Glomerular visceral epithelial cell (primary cell): ENCODE measurements around the gene FAAP20.

Experiments used
- DNase-seq: peaks from one replicate; pipeline ENCODE4 v3.0.0-alpha.2; 2016; ENCODE audit errors: extremely low spot score

FAAP20 gene

DNA sequence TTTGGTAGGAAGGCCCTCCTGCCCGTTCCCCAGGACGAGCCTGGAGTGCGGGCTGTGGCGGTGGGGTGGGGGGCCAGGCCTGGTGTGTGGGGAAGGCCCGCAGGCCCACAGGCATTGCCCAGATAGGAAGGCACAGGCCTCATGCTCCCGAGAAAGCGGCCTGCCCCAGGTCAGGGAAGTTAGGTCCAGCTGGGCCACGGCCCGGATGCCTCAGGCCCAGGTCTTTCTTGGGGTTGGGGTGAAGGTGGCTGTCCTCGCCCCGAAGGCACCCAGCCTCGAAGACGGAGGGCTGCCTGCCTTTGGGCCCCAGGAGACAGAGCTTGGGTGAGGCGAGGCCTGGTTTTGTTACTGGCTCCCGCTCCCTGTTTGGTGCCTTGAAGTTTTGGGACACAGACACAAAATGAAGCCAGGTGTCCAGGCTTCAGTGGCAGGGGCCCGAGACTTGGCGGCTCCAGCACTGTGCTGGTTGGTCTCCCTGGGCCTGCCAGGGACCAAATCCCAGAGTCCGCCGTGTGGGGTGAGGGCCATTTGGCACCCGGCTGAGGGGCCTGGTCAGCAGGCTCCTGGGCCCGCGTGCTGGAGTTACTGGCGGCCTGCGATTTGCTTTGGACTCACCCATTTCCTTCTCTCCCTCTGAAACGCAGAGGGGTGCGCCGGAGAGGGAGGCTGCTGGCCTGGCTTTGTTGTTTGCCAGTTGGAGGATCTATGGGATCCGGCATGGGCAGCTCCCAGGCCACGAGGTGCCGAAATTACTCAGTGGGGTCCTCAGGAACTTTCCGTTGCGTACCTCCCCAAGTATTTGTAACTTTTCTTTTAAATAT, 35.5 kb upstream of the FAAP20 start:
- DNase-seq, result peak; percentile 33

DNA sequence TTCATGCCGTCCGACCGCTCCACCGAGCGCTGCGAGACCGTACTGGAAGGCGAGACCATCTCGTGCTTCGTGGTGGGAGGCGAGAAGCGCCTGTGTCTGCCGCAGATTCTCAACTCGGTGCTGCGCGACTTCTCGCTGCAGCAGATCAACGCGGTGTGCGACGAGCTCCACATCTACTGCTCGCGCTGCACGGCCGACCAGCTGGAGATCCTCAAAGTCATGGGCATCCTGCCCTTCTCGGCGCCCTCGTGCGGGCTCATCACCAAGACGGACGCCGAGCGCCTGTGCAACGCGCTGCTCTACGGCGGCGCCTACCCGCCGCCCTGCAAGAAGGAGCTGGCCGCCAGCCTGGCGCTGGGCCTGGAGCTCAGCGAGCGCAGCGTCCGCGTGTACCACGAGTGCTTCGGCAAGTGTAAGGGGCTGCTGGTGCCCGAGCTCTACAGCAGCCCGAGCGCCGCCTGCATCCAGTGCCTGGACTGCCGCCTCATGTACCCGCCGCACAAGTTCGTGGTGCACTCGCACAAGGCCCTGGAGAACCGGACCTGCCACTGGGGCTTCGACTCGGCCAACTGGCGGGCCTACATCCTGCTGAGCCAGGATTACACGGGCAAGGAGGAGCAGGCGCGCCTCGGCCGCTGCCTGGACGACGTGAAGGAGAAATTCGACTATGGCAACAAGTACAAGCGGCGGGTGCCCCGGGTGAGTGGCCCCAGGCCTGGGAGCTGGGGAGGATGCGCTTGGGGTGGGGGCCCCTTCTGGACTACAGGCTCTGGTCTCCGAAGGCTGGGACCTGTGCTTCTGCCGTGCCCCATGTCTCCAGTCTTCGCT, 34.7 kb upstream of the FAAP20 start:
- peak; percentile 56 for DNase-seq

DNA sequence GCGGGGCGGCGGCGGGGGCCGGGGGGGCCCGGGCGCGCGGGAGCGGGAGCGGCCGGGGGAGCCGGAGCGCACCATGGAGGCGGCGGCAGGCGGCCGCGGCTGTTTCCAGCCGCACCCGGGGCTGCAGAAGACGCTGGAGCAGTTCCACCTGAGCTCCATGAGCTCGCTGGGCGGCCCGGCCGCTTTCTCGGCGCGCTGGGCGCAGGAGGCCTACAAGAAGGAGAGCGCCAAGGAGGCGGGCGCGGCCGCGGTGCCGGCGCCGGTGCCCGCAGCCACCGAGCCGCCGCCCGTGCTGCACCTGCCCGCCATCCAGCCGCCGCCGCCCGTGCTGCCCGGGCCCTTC, 34.1 kb upstream of the FAAP20 start:
- peak; percentile 33 for DNase-seq

DNA sequence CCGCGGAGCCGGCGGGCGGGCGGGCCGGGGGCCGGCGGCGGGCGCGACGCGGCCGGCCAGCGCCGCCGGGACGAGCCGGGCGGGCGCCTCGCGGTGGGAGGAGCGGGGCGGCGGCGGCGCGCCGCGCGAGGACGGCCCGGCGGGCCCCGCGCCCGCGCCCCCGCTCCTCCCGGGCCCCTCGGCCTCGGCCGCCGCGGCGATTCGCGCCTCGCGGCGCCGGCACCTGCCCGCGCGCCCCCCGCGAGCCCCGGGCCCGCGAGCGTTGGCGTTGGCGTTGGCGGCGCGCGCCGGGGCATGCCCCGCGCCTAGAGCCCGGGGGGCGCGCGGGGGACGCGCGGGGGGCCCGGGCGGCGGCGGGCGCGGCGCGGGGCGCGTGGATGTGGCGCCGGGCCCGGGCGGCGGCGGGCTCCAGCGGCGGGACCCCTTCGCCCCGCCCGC, 33.6 kb upstream of the FAAP20 start, which contains the start of gene SKI:
TSS of gene SKI (plus strand) at position 163 of the 438 bp plus-strand sequence. CDS start 448 bp downstream, outside the sequence.
- no peak for DNase-seq

DNA sequence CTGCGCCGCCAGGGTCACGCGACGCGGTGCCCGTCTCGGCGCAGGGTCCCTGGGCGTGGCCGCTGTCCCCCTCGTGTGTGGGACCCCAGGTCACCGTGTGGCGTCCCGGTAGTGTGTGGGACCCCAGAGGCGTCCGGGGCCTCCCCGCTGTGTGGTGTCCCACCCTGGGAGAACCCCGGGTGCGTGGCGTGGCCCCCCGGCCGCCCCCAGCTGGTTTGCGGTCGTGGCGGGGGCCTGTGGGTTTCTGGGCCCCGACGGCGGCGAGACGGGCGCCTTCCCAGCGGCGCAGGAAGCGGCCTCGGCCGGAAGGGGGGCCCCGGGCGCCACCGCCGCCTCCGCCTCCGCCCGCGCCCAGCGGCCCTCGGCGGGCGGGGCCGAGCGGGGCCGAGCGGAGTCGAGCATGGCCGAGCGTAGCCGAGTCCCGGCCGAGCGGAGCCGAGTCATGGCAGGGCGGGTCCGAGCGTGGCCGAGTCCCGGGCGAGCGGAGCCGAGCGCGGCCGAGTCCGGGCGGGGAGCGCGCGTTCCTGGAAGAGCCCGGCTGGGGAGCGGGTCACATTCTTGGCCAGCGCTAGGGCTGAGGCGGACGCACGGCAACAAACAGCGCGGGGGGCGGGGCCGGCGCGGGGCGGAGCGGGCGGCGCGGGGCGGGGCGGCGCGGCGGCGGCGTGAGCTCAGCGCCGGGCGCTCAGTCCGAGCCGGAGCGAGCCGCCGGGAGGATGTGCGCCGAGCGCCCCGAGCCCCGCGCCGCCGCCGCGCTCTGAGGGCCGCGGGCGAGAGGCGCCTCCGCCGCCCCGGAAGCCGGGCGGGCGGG, 33.0 kb upstream of the FAAP20 start:
- DNase-seq, result peak; percentile 99

DNA sequence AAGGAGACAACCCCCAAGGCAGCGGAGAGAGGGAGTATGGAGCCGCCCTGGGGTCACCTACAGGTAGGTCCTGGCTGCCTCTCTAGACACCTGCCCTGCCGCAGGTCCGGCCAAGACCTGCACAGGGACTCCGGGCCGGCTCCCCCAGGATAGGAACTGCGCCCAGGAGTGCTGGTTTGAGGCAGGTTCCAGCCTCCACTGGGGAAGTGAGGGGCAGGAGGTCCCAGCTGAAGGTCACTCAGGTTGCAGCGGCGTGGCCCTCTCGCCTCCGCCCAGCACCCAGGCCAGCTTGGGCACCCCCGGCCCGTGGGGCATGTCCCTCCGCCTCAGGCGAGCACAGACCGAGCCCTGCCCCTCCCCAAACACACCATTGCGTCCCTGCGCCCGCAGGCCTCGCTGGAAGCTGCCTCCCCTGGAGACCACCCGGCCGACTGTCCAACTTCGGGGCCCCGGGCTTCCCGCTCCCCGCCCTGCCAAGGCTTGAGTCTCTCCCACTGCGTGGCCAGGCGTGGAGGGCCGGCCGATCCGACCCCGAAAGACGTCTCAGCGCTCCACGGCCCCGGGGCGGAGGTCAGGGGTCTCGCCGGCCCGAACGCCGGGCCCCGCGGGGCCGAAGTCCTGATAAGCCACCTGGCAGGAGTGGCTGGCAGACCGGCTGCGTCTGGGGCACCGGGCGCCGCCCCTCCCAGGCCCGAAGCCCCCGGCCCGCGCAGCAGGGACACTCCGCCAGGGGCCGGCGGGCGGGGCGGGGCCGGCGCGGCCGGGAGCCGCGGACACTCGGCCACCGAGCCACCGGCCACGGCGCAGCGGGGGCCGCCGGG, 32.2 kb upstream of the FAAP20 start:
- DNase-seq, result no peak

DNA sequence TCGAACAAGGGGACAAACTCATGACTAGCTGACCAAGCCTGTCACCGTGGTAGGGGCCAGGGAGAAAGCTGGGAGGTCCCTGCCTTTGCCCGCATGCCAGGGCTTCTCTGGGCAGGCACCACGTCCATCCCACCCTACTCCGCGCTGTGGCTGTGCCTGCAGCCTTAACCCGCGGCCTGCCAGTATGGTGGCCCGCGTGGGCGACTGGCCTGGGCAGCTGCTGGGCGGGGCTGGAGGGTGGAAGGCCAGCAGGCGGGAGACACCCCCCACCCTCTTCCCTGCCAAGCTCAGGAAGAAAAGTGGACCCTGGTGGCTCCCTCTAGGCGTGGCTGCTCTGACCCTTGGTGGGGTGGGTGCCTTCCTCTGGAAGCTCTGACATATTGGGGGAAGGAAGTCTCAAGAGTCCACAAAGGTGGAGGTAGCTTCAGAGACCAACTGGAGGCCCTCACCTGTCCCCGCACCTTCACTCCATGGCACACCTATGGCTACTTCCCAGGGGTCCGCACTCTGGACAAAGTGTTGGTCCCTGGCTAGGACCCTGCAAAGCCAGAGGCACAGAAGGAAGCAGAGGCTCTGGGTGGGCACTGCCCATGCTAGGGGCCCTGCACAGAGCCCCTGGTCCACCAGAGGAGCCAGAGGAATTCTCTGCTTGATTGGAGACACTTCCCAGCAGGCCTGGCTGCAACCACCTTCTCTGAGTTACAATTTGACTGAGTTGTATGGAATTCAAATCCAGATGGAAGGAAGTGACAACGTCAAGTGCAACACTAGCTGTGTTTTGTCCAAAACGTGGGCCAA, 30.3 kb upstream of the FAAP20 start:
- DNase-seq, result no peak

DNA sequence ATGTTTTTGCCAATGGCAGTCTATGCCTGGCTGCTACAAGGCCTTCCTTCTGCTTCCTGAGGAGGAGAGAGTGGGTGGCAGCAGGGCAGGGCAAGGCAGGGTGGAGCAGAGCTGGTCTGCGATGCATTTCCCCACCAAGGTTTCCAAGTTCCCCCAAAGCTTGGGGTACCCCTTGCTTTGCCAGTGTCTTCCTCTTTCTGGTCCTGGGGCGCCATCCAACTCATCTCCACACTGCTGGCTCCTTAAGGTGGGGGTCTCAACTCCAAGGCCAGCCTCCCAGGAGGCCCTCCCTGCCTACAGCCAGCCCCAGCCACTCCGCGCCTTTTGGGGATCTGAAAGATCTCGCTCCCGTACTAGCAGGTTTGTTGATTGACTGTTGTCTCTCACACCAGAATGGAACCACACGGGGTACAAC, 29.6 kb upstream of the FAAP20 start:
- DNase-seq, result no peak

DNA sequence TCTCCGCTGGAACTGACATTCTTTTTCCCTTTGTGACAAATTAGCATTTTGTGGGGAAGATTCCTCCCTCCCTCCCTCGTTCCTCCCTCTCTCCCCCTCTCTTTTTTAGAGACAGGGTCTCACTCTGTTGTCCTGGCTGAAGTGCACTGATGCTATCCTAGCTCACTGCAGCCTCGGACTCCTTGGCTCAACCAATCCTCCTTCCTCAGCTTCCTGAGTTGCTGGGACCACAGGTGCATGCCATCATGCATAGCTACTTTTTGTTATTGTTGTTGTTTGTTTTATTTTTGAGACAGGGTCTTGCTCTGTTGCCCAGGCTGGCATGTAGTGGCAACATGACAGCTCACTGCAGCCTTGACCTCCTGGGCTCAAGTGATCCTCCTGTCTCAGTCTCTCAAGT, 26.7 kb upstream of the FAAP20 start:
- DNase-seq, result no peak

DNA sequence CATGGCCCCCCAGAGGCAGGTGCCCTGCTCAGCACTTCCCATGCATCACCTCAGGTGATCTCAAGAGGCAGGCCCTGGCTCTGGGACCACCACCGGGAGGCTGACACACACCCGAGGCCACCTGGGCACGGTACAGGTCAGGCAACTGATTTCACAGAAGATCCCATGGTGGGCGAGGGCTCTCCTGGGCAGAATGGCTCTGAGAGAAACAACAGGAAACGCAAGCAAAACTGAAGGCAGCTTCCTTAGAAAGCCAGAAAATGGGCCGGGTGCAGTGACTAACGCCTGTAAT, 22.1 kb upstream of the FAAP20 start:
- no peak for DNase-seq

DNA sequence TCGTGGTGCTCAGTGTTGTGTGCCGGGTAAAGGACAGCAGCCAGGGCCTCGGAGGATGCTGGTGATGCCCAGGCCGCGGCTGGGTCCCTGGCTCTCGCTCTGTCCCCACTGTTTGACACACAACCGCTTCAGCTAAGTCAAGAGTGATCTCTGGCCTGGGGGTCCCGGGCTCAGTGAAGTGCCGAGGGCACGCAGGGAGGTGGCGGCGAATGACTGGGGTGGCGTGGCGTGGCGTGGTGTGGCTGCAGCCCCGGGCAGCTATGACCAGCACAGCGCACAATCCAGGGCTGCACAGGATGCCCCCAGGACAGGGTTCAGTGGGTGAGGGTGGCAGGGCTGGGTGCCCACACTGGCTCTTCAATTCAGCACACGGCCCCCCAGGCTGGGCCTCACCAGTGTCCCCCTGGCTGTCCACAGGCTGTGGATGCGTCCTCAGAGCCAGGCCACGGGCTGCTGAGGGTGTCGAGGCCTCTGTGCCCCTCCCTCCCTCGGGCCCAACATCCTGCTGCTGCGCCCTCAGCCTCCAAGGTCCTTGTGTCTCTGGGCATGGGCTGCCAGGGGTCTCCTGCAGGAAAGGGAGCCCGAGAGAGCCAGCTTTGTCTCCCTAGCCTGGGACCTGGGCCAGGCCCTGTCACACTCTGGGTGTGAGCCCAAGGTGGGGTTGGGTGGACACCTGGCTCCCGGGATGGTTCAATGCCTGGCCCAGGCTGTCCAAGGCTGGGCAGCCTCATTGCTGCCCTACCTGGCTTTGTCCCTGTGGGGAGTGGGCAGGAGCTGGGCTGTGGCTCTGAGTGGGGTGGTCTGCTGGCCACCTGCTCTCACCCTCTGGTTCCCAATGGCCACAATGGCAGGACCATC, 21.6 kb upstream of the FAAP20 start:
- DNase-seq, result no peak

DNA sequence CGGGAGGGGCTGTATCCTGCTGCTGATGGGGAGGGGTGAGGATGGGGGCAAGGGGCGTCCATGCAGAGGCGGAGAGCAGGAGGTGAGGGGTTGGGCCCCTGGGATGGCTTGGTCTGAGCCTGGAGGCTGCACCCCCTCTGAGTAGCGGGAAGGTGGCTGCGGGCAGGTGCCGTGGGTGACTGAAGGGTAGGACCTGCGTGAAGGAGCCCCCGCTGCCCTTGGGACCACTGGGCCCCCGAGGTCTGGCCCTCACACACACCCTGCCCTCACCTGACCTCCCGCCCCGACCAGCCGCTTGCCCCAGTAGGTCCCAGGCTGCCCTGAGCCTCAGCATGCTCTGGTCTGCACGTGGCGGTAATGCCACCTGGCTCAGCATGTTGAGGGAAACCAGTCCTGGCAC, 20.8 kb upstream of the FAAP20 start:
- no peak for DNase-seq

DNA sequence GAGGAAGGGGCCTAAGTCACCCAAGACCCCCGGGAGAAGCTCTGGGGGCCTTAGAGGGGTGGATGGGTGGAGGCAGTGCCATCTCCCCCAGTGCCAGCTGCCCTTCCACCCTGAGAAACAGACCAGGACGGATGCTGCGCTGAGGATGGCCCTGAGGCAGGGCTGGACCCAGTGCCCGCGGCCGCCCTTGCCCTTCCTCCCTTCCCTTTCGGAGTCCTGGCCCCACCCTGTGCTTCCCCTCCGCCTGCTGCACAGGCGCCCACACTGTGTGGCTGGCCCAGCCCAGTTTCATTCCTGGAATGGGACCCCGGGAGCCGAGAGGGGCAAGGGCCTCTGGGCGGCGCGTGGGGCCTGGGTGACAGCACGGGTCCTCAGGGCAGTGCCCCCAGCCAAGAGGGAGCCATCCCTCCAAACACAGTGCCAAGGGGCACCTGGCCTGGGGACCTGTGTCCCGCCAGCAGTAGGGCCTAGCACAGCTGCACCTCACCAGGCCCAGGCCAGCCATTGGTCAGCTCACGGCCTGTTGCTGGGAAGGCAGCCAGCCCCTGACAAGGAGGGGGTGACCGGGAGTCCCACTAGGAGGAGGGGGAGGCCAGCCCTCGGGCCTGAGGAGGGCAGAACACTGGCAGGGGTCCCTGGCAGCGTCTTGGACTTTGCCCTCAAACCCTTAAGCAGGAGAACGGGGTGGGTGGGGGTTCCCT, 20.1 kb upstream of the FAAP20 start:
- no peak for DNase-seq

DNA sequence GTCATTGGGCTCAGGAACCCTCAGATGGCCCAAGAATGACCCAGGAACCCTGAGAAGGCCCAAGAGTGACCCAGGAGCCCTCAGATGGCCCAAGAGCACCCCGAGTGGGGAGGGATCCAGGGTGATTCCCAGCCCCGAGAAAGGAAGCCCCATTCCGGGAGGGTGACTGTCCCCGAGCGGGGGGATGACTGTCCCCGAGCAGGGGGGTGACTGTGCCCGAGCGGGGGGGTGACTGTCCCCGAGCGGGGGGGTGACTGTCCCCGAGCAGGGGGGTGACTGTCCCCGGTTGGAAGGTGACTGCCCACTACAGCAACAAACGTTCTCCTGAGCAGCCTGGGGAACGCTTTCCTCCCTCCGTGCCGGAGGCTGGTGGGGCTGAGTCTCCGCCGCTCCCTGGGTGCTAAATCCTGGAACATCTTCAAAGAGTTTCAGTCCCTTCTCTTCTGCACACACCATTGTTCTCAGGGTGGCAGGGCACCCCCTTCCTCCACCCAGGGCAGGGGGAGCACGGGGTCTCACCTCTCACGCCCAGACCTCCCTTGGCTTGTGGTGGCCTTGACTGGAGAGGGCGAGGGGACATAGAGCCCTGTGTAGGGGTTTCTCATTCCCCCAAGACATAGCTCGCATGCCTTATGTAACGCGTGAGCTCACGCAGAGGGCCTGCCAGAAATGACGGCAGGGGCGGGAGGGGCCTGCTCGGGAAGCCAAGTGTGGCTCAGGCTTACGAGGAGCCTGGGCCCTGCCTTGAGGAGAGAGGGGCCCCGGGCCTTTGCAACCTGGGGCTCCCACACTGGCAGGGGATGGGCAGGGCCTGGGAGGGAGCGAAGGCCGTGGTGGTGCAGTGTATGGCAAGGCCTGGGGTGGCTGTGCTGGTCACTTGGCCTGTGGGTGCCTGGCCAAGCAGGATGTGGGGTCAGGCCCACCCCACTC, 19.3 kb upstream of the FAAP20 start:
- no peak for DNase-seq

DNA sequence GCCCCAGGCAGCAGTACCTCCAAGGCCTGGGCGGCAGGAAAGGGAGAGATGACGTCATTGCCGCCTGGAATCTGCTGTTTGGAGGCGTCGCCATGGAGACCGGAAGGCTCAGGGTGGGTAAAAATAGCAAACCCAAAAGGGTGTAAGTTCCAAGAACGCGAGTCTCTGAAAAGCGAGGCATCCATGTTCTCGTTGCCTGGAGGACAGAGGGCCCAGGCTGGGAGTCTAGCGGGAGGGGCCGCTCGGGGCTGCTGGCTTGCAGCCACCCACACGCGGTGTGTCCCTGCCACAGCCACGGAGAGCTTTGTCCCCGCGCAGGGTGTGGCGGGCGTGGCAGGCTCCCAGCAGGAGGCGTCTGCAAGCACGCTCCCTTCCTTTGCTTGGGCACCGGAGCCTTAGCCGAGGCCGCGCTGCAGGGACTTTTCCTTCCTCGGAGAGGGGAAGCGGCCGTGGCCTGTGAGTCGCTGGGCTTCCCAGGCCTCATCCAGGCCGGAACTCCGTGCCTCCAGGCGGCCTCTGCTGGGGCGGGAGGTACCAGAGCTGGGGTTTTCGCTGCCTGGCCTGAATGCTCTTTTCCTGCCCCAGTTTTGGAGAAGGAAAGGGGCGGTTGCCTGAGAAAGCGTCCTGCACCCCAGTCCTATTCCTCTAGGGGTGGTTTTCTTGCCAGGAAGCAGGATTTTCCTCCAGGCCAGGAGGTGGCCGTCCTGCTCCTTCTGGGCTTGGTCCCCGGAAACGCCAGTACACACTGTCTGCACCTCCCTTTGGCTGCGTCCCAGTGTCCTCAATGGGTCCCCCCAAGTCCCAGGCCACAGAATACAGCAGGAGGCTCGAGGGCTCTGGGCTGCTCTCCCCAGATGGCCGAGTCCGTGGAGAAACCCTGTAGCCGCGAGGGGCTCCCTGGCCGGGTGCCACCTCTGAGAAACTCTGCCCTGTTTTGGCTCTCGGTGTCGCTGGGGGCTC, 18.2 kb upstream of the FAAP20 start:
- peak; percentile 95 for DNase-seq

DNA sequence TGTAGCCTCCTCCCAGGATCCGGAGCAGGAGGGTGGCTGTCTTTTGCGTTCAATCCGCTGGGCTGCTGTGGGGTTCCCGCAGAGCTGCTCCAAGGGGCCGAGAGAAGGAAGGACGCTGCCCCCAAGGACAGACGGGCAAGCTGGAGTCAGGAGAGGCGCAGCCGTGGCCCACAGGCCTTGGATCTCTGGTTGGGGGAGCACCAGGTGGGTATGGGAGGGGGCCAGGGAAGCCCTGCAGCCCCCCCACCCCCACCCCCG, 17.6 kb upstream of the FAAP20 start:
- DNase-seq, result no peak

DNA sequence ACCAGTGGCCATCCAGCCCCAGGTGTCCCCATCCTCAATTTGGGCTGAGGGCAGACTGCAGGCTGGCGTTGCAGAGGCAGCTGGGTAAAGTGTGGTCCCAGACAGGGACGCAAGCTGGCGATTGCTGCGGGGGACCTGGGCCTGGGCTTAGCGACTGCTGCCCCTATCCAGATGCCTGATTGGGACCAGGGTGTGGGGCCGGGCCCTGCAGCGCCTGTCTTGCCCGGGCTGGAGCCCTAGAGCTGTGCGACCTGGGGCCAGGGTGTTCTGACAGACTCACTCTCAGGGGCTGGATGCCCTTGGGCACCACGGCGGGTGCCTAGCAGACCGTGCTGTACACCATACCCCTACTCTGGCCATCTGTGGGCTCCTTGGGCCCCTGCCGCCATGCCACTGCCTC, 16.2 kb upstream of the FAAP20 start:
- DNase-seq, result no peak
